ENCODE data around the gene KCNA1.

The KCNA1 gene

DNA sequence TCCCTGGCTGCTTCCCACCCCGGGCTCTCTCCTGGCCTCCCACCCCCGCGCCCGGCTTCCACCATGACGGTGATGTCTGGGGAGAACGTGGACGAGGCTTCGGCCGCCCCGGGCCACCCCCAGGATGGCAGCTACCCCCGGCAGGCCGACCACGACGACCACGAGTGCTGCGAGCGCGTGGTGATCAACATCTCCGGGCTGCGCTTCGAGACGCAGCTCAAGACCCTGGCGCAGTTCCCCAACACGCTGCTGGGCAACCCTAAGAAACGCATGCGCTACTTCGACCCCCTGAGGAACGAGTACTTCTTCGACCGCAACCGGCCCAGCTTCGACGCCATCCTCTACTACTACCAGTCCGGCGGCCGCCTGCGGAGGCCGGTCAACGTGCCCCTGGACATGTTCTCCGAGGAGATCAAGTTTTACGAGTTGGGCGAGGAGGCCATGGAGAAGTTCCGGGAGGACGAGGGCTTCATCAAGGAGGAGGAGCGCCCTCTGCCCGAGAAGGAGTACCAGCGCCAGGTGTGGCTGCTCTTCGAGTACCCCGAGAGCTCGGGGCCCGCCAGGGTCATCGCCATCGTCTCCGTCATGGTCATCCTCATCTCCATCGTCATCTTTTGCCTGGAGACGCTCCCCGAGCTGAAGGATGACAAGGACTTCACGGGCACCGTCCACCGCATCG lies 1.8 kb downstream of the KCNA1 start:
- no peak for DNase-seq

DNA sequence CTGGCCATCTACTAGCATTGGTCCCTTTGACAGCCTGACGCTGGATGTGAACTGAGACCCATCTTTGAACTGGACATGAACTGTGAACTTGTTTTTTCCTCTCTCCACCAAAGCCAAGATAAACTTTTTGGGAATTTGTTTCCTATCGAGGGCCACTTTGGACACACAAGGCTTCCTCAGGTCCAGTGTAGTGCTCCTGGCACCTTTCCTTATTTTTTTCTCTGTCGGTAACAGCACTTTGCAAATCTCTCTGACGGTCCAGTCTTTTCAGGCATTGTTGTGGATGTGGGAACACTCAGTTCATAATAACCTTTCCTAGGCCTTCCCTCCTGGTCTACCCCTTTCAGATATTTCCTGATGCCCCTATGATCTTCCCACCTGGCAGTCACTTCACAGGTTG lies 5.0 kb downstream of the KCNA1 start:
- DNase-seq, result no peak

DNA sequence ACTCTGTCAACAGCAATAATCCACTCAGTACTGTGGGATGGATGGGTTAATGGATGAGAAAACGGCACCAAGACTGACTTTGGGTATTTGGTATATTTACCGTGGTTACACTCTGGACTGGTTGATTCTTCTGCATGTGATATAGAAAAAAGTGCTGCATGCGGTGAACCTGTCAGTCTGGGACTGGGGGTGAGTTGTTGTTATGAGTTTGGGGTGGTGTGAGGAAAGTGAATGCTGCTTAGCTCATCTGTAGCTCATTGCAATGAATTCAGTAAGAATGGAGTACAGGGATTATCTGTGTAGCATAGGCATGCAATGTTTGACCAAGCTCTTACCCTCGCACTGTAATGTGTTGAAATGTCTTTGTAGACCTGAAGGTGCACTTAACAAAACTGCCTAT lies 6.0 kb downstream of the KCNA1 start:
- no peak for DNase-seq

DNA sequence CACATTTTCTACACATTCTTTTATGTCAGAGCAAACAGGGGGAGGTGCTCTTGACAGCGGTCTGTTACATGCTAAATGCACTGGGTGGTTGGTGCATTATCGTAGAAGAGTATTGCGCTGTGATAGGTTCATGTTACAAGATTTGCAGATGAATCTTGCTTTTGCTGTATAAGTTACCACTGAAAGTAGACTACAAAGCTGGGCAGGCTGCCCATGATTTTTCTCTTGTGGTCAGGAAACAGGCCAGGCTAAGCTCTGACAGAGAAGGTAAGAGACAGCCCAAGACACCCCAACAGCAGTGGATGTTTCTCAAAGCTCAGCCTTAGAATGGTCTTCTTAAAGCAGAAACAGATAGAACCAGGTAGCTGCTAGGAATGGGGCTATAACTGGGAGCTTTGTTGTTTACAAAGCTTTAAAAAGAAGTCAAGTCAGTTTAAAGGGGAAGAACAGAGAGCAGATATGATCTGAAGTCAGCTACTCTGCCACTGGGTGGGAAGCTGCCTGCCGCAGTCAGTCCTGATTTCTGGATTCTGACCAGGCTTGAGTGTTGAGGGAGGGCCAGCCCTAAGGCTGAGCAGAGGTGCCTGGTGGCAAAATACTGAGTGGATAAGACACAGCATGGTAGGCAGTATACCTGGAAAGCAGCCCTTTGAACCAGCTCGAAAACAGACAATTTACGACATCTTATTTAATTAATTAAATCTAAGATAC lies 9.4 kb downstream of the KCNA1 start:
- DNase-seq, result no peak

DNA sequence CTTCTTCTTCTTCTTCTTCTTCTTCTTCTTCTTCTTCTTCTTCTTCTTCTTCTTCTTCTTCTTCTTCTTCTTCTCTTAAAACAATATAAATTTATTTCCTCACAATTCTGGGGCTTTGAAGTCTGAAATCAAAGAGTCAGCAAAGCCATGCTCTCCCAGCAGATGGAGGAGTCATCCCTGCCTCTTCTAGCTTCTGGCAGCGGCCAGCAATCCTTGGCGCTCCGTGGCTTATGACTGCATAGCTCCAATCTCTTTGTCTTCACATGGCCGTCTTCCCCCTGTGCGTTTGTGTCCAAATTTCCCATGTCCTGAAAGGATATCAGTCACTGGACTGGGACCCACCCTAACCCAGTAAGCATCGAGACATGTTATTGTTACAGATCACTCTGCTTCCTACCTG lies 22.9 kb downstream of the KCNA1 start:
- no peak for DNase-seq

DNA sequence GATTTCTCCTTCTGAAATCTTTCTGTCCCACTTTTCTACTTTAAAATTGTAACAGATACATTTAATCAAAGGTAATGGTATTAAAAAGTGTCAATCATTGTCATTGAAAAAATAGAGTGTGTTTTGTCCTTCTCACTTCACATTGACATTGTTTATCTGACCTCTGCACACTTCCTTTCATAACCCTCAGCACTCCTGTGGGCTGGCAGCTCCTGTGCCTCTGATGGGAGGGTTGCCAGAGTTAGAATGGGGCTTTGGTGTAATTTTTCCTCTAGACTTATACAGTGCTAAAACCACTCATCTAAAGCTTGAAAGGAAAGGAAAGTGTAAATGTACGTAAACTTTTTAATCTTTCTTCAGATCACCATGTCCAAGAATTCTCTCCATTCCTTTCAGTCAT lies 23.7 kb downstream of the KCNA1 start:
- DNase-seq, result no peak

DNA sequence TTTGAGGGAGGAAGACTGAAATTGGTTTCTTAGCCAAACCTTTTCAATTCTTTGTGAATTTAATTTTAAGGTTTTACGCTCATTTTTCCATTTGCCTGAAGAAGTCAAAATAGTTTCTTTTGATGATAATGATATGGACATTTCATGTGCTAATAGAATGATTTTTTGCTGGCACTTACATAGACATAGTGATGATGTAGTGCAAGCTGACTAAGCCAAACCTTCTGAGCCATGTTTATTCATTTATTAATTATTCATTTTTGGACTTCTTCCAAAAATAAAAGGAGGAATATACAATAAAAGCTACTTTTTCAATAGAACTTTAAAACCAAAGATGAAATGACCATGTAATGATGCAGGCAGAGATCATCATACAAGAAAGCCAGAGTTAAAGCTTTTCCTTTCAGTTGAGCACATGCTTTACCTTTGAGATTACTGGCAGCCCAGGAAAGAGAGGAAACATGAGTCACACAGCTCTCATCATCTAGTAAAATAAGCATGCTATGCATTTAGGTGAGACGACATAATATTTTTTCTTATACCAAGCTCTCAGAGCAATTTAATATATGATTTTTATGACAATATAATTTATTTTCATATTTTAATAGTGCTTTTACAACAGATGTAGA lies 24.8 kb downstream of the KCNA1 start:
- DNase-seq, result no peak

DNA sequence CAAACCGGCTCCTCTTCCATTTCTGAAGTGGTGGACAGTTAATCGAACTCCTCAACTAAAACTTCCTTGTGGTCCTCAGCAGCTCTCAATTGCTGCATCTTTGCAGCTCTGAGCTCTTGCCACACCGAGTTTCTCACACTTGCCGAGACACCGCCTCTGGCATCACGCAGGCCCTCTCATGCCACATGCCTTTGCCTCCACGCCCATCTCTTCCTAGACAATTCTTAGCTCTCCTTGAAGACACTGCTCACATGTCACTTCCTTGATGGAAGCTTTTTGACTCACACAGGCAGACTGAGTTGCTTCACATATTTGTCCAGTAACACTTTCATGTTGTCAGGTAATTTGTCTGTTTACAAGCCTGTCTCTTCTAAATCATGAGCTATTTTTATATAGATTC lies 29.2 kb downstream of the KCNA1 start:
- DNase-seq, result no peak

DNA sequence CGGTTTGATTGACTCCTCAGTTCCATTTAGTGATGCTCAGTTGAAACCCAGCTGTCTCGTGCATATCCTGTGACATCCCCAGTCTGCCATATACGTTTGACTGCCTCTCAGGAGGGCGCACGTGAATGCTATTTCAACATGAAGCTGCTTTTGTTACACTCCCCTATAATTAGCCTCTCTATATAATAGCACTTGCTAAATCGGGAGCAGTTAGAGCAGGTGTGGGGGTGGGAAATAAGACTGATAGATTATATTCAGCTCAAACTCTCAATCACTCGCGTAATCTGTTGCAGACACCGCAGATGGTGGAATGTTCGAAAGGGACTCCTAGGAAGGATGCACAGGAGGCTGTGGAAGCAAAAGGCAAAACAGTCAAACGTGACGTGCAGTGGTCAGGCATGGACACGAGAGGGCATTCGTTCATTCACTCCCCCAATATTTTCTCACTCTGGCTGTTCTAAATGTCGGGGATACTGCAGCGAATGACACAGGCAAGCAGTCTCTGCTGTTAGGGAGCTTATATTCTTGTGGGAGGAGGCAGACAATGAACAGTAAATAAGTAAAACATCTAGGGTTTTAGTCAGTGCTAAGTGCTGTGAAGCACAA lies 29.8 kb downstream of the KCNA1 start:
- DNase-seq, result no peak

DNA sequence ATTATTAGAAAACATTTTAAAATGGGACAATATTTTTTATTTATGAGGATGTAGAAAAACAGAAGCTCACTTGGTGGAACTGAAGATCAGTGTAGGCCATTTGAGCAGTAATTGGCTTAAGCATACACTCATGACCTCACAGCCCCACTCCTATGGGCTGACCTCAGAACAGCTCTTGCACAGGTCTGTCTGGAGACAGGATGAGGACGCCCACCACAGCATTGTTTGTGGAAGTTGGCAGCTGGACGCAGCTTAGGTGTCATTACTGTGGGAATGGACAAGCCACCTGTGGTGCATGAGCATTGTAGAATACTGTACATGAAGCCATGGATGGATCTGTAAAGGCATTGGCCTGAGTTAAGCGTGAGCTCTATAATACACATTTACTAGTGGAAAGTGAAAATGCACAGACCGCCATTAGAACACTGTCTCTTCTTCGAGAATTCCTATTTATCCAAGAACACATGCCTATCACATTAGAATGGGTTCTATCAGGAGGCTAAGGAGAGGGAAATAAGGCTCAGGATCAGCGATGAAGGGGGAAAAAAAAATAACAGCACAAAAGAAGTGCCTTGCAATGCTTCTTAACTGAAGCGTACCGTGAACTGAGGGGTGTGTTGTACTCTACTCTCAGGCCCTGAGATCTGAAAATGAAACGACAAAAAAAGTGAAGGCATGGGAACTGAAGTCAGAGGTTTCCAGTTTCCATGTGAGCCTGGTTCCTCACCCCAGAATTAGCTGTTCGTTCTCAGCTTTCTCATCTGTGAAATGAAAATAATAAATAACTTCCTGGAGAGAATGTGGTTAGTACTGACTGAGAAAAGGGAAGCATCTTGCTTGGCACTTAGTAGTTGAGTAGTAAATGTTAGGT lies 33.6 kb downstream of the KCNA1 start:
- no peak for DNase-seq

DNA sequence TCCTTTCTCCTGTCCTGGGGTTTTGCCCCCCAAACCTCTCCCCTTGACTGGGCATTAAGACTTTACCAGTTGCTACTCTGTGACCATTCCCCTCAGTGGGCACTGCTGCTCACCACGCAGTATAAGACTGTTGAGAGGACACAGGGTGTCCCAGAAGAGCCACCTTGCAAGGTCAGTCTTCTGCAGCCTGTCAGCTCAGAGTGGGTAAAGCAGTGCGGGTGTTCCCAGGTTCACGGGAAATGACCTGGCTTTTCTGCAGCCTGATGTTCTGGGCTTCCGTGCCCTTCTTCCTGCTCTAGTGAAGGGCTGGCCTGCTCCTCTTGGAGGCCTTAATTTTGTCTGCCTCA lies 34.2 kb downstream of the KCNA1 start:
- no peak for DNase-seq

DNA sequence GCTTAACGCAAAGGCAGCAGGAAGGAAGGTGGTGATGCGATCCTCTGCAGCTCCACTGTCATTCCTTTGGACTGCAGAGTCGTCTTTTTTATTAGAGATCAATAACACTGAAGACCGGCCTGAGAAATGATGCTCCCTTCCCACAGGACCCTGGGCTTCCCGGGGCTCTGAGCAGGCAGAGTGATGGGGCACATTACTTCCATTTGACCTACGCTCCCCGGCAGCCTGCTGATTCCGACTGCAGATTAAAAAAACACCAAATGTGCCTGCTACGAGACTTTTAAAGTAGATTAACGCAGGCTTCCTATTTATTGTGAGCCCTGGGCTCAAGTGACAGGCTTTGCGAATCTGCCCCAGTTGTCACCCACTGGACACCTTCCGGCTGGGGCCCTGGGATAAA lies 37.5 kb downstream of the KCNA1 start:
- no peak for DNase-seq

DNA sequence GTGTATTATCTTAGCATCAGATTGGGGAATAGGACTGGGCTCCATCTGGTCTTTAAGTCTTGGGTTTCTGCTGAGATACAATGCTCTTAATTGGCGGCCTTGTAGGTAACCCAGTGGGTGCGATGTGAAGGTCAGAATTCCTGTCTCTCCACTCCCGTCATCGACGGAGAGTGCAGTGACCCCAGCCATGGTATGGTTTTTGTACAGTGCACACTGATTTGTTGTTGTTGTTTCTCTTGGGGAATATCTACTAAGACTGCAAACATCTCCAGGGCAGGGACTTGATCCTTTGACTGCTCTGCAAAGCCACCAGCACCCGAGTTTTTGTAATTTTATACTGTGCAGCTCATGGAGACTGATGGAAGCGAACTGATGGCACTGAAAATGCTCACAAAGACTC lies 41.4 kb downstream of the KCNA1 start:
- no peak for DNase-seq

DNA sequence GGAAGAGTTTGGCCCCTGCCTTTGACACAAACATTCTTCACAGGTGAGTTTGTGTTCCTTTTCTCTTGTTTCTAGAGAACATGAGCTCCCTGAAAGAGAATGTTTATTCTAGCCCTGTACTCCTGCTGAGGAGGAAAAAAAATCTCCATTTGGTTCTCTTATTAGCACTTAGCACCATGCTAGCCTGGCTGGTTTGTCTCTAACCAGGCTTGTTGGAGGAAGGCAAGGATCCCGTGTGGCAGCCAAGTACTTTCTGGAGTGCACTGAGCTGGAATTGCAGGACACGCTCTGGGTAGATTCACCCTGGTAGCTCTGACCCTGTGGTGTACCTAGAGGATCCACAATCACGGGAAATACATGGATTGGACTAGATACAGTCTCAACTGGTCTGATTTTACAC lies 41.9 kb downstream of the KCNA1 start:
- no peak for DNase-seq

DNA sequence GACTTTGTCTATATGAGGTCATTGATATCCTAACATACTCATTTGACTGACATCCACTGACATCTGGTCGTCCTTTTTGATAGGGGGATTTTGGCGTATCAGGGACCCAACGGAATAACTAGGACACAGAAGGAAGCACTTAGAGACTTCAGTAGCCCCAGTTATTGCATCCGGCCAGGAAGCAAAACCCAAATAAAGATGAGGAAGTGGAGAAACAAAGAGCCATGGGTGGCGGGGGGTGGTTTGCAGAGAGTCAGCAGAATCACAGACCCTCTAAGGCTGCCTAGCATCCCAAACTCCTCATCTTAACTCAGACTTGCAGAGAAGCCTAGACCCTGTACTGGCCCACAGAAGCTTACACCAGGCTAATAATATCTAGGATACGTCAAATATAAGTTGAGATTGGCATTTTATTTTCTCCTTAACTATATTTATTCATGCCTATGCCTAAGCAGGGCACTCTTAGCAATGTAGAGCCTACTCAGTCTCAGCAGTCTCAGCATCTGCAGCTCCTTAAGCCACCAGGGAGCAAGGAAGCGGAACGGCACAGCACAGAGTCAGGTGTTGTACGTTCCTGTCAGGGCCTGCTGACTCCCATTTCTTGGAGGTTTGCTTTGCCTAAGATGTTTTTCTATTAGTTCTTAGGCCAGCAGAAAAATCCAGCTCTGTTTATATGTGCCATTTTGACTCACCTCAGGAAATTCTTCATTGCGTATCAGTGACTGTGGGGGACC lies 45.1 kb downstream of the KCNA1 start:
- DNase-seq, result no peak

DNA sequence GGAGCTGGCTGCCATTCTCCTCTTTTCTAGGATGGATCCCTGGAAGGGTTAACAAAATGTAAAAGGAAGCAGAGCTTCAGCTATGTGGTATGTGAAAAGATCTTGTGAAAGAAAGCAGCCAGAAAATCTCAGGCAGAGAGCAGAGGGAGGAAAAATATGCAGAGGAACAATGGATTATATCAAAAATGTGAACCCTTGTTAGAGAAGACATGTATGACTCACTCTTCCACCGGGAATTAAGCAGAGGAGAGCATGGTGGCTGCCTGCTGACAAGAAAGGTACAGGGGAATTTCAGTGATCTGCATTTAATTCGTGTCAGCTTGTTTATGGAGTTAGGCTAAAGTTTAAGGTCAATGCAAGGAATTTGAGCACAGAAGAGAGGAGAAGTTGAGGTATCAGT lies 46.3 kb downstream of the KCNA1 start:
- DNase-seq, result no peak

DNA sequence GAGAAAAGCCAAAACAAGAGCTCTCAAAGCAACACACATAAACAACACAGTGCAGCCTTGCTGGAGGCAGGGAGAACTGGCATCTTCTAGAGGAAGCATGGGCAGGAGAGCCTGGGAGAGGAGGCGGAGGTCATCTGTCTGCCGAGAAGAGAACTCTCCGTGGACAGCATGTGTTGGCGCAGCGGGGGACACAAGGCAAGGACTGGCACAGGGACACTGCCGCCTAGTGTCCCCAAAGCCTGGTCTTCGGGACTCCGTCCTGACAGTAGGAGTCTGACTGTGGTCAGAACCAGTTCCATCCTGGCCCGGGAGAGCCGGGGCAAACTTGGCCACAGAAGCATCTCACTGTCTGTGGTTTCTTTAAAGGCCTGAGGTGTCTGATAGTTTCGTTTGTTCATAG lies 47.3 kb downstream of the KCNA1 start:
- no peak for DNase-seq

DNA sequence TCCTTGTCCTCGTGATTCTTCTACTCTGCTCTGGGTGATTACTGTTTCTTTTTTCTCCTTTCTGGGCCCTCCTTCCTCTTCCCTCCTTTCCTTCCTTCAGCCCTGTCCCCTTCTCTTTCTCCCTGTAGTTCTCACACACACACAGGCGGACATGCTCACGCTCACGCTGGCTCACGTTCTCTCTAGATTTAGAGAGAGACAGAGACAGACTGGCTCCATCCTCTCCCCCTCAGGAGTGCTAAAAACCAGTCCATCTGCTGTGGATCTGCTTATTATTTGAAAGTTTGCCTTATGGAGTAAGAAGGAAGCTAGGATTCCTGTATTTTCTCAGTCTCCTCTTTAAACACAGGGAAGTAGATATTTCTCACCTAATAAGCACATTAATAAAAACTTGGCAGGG lies 48.1 kb downstream of the KCNA1 start:
- DNase-seq, result no peak

DNA sequence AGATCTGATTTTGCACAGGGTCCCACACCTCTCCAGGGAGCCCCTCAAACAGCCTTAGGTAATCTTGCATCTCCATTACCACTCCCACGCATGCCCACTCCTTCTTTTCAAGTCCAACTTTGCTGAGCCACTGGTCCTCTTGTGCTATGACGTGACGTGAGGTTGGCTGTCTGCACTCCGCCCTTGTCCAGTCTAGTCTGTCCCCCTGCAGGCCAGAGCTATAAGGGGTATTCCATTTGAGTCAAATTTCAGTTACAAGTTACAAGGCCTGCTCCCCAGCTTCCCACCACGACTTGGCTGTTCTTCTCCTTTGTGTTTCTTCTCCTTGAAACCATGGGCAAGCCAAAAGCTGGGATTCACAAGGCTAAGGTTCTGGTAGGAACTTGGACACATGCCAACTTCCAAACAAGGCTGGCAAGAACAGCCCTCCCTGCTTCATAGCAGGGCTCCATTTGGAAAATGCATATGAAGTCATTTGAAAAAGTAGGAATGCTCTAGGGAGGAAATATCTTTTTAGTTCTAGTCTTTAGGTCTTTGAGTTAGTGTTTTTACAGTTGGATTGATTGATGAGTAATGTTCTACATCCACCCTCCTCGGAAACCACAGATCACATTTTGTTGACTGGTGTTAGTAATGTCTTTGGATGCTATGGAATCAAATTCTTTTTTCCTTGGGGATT lies 49.1 kb downstream of the KCNA1 start:
- DNase-seq, result no peak

DNA sequence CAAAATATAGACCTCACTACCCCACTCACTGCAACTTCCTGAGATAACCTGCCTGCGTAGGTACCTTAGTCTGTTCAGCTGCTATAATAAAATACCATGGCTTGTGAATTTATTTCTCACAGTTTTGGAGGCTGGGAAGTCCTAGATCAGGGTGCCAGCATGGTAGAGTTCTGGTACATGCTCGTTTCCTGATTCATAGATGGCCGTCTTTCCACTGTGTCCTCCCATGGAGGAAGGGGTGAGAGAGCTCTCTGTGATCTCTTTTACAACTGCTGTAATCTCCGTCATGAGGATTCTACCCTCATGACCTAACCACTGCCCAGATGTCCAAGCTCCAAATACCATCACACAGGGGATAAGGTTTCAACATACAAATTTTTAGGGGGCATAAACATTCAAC lies 49.7 kb downstream of the KCNA1 start:
- no peak for DNase-seq

DNA sequence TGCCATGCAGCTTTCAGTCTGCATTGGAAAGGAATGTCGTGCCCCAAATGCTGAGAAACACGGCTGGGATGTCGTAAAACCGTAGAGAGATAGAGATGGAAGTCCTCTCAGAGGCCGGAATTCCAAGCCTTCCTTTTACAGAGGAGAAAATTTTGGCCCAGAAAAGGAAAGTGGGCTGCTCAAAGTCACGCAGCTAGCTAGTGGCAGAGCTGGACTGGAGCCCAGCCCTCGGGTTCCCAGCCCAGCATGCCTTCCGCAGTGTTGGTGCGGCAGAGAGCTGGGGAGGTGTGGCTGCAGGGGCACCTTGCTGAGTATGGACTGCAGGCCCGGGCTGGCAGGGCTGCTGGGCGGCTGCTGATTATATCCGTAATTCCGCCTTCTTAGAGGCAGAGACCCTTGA lies 50.3 kb downstream of the KCNA1 start:
- DNase-seq, result no peak

DNA sequence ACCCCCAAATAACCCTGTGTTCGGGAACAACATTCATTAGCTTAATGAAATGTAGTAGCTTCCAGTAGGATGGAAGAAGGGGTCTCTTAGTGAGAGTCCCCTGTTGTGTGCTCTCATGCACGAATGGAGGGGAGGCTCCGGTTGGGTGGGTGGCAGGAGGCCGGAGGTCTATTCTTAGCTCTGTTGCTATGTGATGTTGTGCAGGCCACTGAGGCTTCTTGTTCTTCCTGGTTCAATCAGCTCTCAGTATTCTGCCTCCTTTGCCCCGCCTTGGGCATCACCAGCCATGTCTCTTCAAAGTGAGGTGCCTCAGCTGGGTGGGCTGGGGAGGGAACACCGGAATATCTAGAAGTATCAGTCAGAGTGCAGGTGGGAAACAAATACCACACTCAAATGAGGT lies 50.8 kb downstream of the KCNA1 start:
- DNase-seq, result no peak
